HepG2 (cell line): ENCODE measurements around the gene TRAK1. TPM values are rescaled to one million over a fixed set of nuclear protein-coding genes. Genes with fewer than 3 reads are reported as not detected.
A peak's percentile ranks its signal among the peaks of the same experiment; 100 is the strongest.

ENCODE experiments used
- ATAC-seq: fragments of 200-7000 bp; cut with Tn5 transposase; 3 replicates; pipeline ENCODE4 v1.9.1; 2020; ENCODE audit warnings: mild to moderate bottlenecking, moderate library complexity
- BruUV-seq: library from RNA; stranded (reverse); fragments of 400-500 nt; replicated peaks from 2 replicates; lab custom pipeline; 2021; lab: Mats Ljungman, UMichigan
- CTCF ChIA-PET: fragments of 300-600 bp; formaldehyde crosslinking; extraction: SDS; loops from one replicate; lab custom pipeline; 2021; ENCODE audit warnings: low total read pairs, inconsistent platforms, low intra/inter-chr PET ratio; lab: Yijun Ruan, JAX
- POLR2A ChIA-PET: fragments of 350-600 bp; sonication (Branson Sonifier 250); formaldehyde crosslinking; loops from one replicate; lab custom pipeline; 2020; ENCODE audit warnings: antibody characterized with exemption, inconsistent platforms; lab: Yijun Ruan, JAX
- DNase-seq: peaks from one replicate; pipeline ENCODE4 v3.0.0-alpha.2; 2015; ENCODE audit warnings: low spot score
- FAIRE-seq: peaks from 3 replicates; lab custom pipeline; 2011; peaks lifted over from hg19 to GRCh38; lab: Jason Lieb, UNC
- H2AFZ ChIP-seq: one replicate; pipeline ENCODE4 v1.6.1; 2011; ENCODE audit warnings: low read length, inconsistent platforms
- H3K27ac ChIP-seq: fragments of 300-600 bp; 3 replicates; pipeline ENCODE4 v1.8.0; 2011; ENCODE audit warnings: mixed run types, mild to moderate bottlenecking, mixed read lengths, low read length, inconsistent platforms; ENCODE audit not compliant: insufficient read depth; ENCODE audit errors: extremely low read length
- H3K27me3 ChIP-seq, 2 experiments: fragments of 200-600 bp in 1 of 2; 2 replicates in 1 of 2; 3 replicates in 1 of 2; pipeline versions ENCODE4 v1.6.0 to v1.8.0; 2011; ENCODE audit warnings: low read length in 2 of 2, mild to moderate bottlenecking in 2 of 2, moderate library complexity in 2 of 2, inconsistent platforms in 1 of 2; ENCODE audit not compliant: insufficient read depth in 2 of 2, control insufficient read depth in 1 of 2
- H3K36me3 ChIP-seq, 2 experiments: fragments of 200-600 bp in 1 of 2; replicated peaks in 1 of 2; 2 replicates in 1 of 2; 3 replicates in 1 of 2; pipeline versions ENCODE4 v1.5.1 to v1.8.0; 2011; ENCODE audit warnings: low read length in 2 of 2, inconsistent platforms in 1 of 2; ENCODE audit not compliant: insufficient read depth in 2 of 2, control insufficient read depth in 1 of 2
- H3K4me1 ChIP-seq: 2 replicates; pipeline ENCODE4 v1.5.1; 2012; ENCODE audit warnings: low read length, inconsistent platforms; ENCODE audit not compliant: insufficient read depth
- H3K4me2 ChIP-seq: 2 replicates; pipeline ENCODE4 v1.6.0; 2011; ENCODE audit warnings: low read depth, low read length, inconsistent platforms
- H3K4me3 ChIP-seq, 3 experiments: fragments of 200-600 bp in 1 of 3; sonication (generic), shearing (Covaris generic) in 1 of 3; replicated peaks in 1 of 3; 2 replicates each; pipeline ENCODE4 v1.5.1; 2011 to 2016; ENCODE audit warnings: low read length in 3 of 3, inconsistent platforms in 2 of 3, low read depth in 2 of 3, mild to moderate bottlenecking in 2 of 3, control low read depth in 1 of 3, mixed read lengths in 1 of 3; ENCODE audit not compliant: insufficient read depth in 1 of 3
- H3K79me2 ChIP-seq: one replicate; pipeline ENCODE4 v1.6.1; 2011; ENCODE audit warnings: low read length, inconsistent platforms; ENCODE audit not compliant: insufficient read depth
- H3K9ac ChIP-seq: 2 replicates; pipeline ENCODE4 v1.6.0; 2011; ENCODE audit warnings: mild to moderate bottlenecking, low read depth, low read length, inconsistent platforms; ENCODE audit not compliant: insufficient read depth
- H3K9me3 ChIP-seq: 2 replicates; pipeline ENCODE4 v1.5.1; 2012; ENCODE audit warnings: mild to moderate bottlenecking, low read length
- H4K20me1 ChIP-seq: 2 replicates; pipeline ENCODE4 v1.6.0; 2011; ENCODE audit warnings: inconsistent platforms, mild to moderate bottlenecking, low read length, moderate library complexity; ENCODE audit not compliant: insufficient read depth
- CBX1 ChIP-seq: IDR thresholded peaks from one replicate; pipeline ENCODE4 v1.6.1; 2016; ENCODE audit warnings: antibody characterized with exemption, low read depth
- EP300 ChIP-seq, 3 experiments: sonication (generic) in 1 of 3; formaldehyde crosslinking in 1 of 3; IDR thresholded peaks; 2 replicates each; pipeline versions ENCODE4 v1.5.1 to v1.6.1; 2011 to 2020; ENCODE audit warnings: low read depth in 2 of 3, low read length in 2 of 3, borderline replicate concordance in 1 of 3, improper control_type of control experiment in 1 of 3, mild to moderate bottlenecking in 1 of 3, missing genetic modification reagents in 1 of 3, moderate library complexity in 1 of 3
- FOSL2 ChIP-seq: sonication (generic); formaldehyde crosslinking; IDR thresholded peaks from 2 replicates; pipeline ENCODE4 v1.4.0; 2020; ENCODE audit warnings: missing genetic modification reagents
- HNF4A ChIP-seq: sonication (generic); formaldehyde crosslinking; IDR thresholded peaks from 2 replicates; pipeline ENCODE4 v1.4.0; 2020; ENCODE audit warnings: missing genetic modification reagents
- NCOR1 ChIP-seq: fragments of 200-600 bp; sonication (generic); IDR thresholded peaks from 2 replicates; pipeline ENCODE4 v1.7.0; 2017; ENCODE audit warnings: antibody characterized with exemption, low read length, borderline replicate concordance
- SALL1 ChIP-seq: sonication (generic); formaldehyde crosslinking; IDR thresholded peaks from 2 replicates; pipeline ENCODE4 v1.8.0; 2022; ENCODE audit warnings: mild to moderate bottlenecking, missing genetic modification reagents
- SIX1 ChIP-seq: sonication (generic); formaldehyde crosslinking; IDR thresholded peaks from 2 replicates; pipeline ENCODE4 v1.4.0; 2020; ENCODE audit warnings: missing genetic modification reagents, borderline replicate concordance
- TBX2 ChIP-seq: sonication (generic); formaldehyde crosslinking; IDR thresholded peaks from 2 replicates; pipeline ENCODE4 v1.5.0; 2020; ENCODE audit warnings: missing genetic modification reagents, mild to moderate bottlenecking, borderline replicate concordance
- TCF7L2 ChIP-seq: IDR thresholded peaks from 2 replicates; pipeline ENCODE4 v1.6.1; 2011; ENCODE audit warnings: mild to moderate bottlenecking, low read depth, low read length, moderate library complexity
- ZNF260 ChIP-seq: sonication (generic); formaldehyde crosslinking; IDR thresholded peaks from 2 replicates; pipeline ENCODE4 v1.4.0; 2020; ENCODE audit warnings: missing genetic modification reagents, low read depth, mild to moderate bottlenecking, borderline replicate concordance
- ZNF281 ChIP-seq: sonication (generic); formaldehyde crosslinking; IDR thresholded peaks from 2 replicates; pipeline ENCODE4 v1.4.0; 2020; ENCODE audit warnings: missing genetic modification reagents, borderline replicate concordance
- ZNF710 ChIP-seq: sonication (generic); formaldehyde crosslinking; IDR thresholded peaks from 2 replicates; pipeline ENCODE4 v1.5.0; 2020; ENCODE audit warnings: mild to moderate bottlenecking, missing genetic modification reagents, borderline replicate concordance
- WGBS: methylation state at CpG from one replicate; pipeline ENCODE4 v1.1.6; 2017; ENCODE audit warnings: low lambda C conversion rate; 5-methylcytosine and 5-hydroxymethylcytosine counted together
- in situ Hi-C: cut with HindIII; loops from 2 replicates; pipeline ENCODE4 v1.10.0; 2017; ENCODE audit warnings: low pct_unique_long_range_greater_than_20kb; ENCODE audit not compliant: extremely low pct_ligation_motif_present
- intact Hi-C: fragments of 100-400 bp; cut with micrococcal nuclease; formaldehyde crosslinking; loops from one replicate; pipeline ENCODE4 v1.10.0; 2022; ENCODE audit not compliant: unreplicated experiment
- polyA plus RNA-seq, 8 experiments: library from polyadenylated mRNA; depleted of rRNA in 3 of 8; stranded (reverse) in 7 of 8; unstranded in 1 of 8; fragments of >200 nt; fragmentation: Illumina TruSeq in 4 of 8; extraction: Trizol in 4 of 8; gene quantifications; 2 replicates each; pipeline versions ENCODE4 v1.2.1 to v1.2.3, GENCODE V29; 2011 to 2016; ENCODE audit warnings: low read depth in 4 of 8, missing spikeins in 1 of 8, mixed read lengths in 1 of 8; ENCODE audit not compliant: insufficient read depth in 1 of 8
- total RNA-seq, 5 experiments: library from RNA; depleted of rRNA; stranded (reverse); fragments of >200 nt; fragmentation: Illumina TruSeq; extraction: Trizol; gene quantifications; 2 replicates each; pipeline ENCODE4 v1.2.3, GENCODE V29; 2016; ENCODE audit warnings: low read depth in 1 of 5
- TF ChIP-seq, protein P1 (sequence below): sonication (generic); formaldehyde crosslinking; IDR thresholded peaks from 2 replicates; pipeline ENCODE4 v1.5.0; 2020; ENCODE audit warnings: mild to moderate bottlenecking, missing genetic modification reagents, borderline replicate concordance

TRAK1 gene
- total and polyA plus RNA-seq, 2 of the 13 experiments (the other 11 are each of a cell fraction or from before 2014, with no cell fraction given), result 20.5 to 46.6 TPM

DNA sequence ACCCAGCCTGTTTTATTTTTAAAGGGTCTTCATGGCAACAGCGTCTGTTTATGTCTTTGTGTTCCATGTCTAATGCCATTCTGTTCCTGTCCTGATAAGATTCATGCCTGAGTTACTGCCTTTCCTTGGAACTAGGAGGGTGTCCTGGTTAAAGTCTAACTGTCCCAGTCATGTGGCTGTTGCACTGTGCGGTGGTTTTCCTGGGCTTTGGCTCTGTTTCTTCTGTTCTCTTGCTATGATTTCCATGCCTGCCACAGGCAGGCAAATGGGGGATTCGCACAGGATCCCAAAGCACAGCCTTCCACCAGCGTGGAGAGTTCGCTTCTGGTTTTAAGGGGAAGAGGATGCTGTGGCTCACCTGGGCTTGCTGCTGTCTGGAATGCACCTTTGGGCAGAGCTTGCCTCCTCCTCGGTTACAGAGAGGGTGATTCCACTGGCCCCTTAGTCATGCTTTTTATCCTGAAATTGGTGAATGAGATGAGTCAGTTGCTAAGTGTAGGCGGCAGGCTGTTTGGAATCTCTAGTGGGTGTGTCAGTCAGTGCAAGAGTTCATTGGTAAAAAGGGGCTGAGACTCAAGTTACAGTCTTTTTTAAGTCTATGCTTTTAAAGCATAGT is 88.1 kb downstream of the TRAK1 start:
- WGBS, result 9% methylated on average over 7 of the region's 7 CpGs
- CTCF ChIA-PET, result no interaction called here
- BruUV-seq, result no TSS peak
- intact Hi-C loops, result loop anchor here (1.0 to 5.0 kb wide), 3 partner anchors 18 to 62 kb away; no protein-coding TSS in a partner anchor
- Histone ChIP-seq H4K20me1 (peaks cover 11% of the 10 kb centered on the region; the same call in 1 of the 2 replicates), H3K79me2 (peaks cover 41% of the 10 kb centered on the region), H3K9ac (peak overlapping the region; percentile 27; the same call in 1 of the 2 replicates), H2AFZ (no peak overlapping the region), H3K4me3 (peak overlapping the region in 1 of 3 experiments; percentile 29; a peak in 2 of 6 replicates), H3K9me3 (no peaks in the 10 kb centered on the region), H3K4me2 (peak overlapping the region; percentile 69), H3K27me3 (no peaks in the 10 kb centered on the region), H3K36me3 (peaks cover 9 to 25% of the 10 kb centered on the region in 2 experiments), H3K4me1 (peaks cover 65% of the 10 kb centered on the region), H3K27ac (peak overlapping the region; percentile 83)
- in situ Hi-C loops, result loop anchor here (25.0 kb wide), 1 partner anchor 167 kb away; no protein-coding TSS in a partner anchor
- DNase-seq, result peak; percentile 83
- POLR2A ChIA-PET, result interaction anchor here (0.7 to 2.6 kb wide), 4 partner anchors 12 to 59 kb away, joined by 3 to 15 read pairs (median 5); no protein-coding TSS in a partner anchor
- peak; percentile 83 for FAIRE-seq
- peak; percentile 92 for ATAC-seq
- TF ChIP-seq SALL1 (CRISPR knock-in tag) (peak; percentile 46), TBX2 (CRISPR knock-in tag) (0 out of 2 replicates have a peak, but pooled peaks have one; percentile 19), TCF7L2 (no peak), ZNF710 (CRISPR knock-in tag) (no peak), FOSL2 (CRISPR knock-in tag) (peak; percentile 85), EP300 (IDR thresholded peaks at IDR 0.05; ENCODE audit: low read depth in 2 of 2, low read length in 2 of 2) (peak in 1 of 2 experiments; percentile 3; a peak in 1 of 4 replicates), EP300 (CRISPR knock-in tag; IDR thresholded peaks at IDR 0.05; ENCODE audit: borderline replicate concordance) (no peak), NCOR1 (peak; percentile 37; the same call in 1 of the 2 replicates), ZNF260 (no peak), SIX1 (CRISPR knock-in tag) (0 out of 2 replicates have a peak, but pooled peaks have one; percentile 13), ZNF281 (no peak), CBX1 (no peak), HNF4A (CRISPR knock-in tag) (peak; percentile 44; the same call in 1 of the 2 replicates)
- TF ChIP-seq, protein P1, sequence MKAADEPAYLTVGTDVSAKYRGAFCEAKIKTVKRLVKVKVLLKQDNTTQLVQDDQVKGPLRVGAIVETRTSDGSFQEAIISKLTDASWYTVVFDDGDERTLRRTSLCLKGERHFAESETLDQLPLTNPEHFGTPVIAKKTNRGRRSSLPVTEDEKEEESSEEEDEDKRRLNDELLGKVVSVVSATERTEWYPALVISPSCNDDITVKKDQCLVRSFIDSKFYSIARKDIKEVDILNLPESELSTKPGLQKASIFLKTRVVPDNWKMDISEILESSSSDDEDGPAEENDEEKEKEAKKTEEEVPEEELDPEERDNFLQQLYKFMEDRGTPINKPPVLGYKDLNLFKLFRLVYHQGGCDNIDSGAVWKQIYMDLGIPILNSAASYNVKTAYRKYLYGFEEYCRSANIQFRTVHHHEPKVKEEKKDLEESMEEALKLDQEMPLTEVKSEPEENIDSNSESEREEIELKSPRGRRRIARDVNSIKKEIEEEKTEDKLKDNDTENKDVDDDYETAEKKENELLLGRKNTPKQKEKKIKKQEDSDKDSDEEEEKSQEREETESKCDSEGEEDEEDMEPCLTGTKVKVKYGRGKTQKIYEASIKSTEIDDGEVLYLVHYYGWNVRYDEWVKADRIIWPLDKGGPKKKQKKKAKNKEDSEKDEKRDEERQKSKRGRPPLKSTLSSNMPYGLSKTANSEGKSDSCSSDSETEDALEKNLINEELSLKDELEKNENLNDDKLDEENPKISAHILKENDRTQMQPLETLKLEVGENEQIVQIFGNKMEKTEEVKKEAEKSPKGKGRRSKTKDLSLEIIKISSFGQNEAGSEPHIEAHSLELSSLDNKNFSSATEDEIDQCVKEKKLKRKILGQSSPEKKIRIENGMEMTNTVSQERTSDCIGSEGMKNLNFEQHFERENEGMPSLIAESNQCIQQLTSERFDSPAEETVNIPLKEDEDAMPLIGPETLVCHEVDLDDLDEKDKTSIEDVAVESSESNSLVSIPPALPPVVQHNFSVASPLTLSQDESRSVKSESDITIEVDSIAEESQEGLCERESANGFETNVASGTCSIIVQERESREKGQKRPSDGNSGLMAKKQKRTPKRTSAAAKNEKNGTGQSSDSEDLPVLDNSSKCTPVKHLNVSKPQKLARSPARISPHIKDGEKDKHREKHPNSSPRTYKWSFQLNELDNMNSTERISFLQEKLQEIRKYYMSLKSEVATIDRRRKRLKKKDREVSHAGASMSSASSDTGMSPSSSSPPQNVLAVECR (CRISPR knock-in tag), result peak; percentile 44; the same call in 1 of the 2 replicates
